D341Med (cell line): ENCODE data around the gene ADGRE3.

ENCODE experiments used
- DNase-seq: peaks from one replicate; pipeline ENCODE4 v3.0.0; 2012; ENCODE audit warnings: low spot score

ADGRE3 gene

GRCh38 chr19:14674764-14675163 is at the start of gene ADGRE3:
ADGRE3 (minus strand) TSS chr19:14674844; CDS start chr19:14674770, 74 bp downstream.
- no peak for DNase-seq

GRCh38 chr19:14722127-14722526 is 47.5 kb upstream of the ADGRE3 start:
- no peak for DNase-seq

GRCh38 chr19:14719162-14719561 is 44.5 kb upstream of the ADGRE3 start:
- no peak for DNase-seq

GRCh38 chr19:14718522-14719116 is 44.0 kb upstream of the ADGRE3 start:
- DNase-seq: no peak

- DNase-seq: no peak
These were observed 41.2 kb upstream of the ADGRE3 start for GRCh38 chr19:14715841-14716240.

GRCh38 chr19:14704450-14704849 is 29.8 kb upstream of the ADGRE3 start:
- DNase-seq: no peak

GRCh38 chr19:14703833-14704232 is 29.2 kb upstream of the ADGRE3 start:
- DNase-seq: no peak

GRCh38 chr19:14700711-14701375 is 26.2 kb upstream of the ADGRE3 start:
- DNase-seq: no peak

- no peak for DNase-seq
These were observed 25.0 kb upstream of the ADGRE3 start for GRCh38 chr19:14699641-14700040.

- DNase-seq: no peak
These were observed 20.8 kb upstream of the ADGRE3 start for GRCh38 chr19:14695471-14695870.

- DNase-seq: no peak
These were observed 20.1 kb upstream of the ADGRE3 start for GRCh38 chr19:14694641-14695266.

- peak; percentile 99 for DNase-seq
These were observed 15.2 kb upstream of the ADGRE3 start, which contains the start of gene ZNF333 for GRCh38 chr19:14689598-14690503. ZNF333 (plus strand) TSS chr19:14690048; CDS start chr19:14693492, 3,444 bp downstream.

GRCh38 chr19:14686411-14686810 is 11.8 kb upstream of the ADGRE3 start:
- DNase-seq: no peak

- DNase-seq: no peak
These were observed 8.8 kb upstream of the ADGRE3 start for GRCh38 chr19:14683439-14683838.

GRCh38 chr19:14682084-14682483 is 7.4 kb upstream of the ADGRE3 start:
- DNase-seq: no peak

GRCh38 chr19:14678199-14678598 is 3.6 kb upstream of the ADGRE3 start:
- DNase-seq: no peak

- DNase-seq: no peak
These were observed 2.8 kb upstream of the ADGRE3 start for GRCh38 chr19:14677464-14677863.

GRCh38 chr19:14676762-14677161 is 2.1 kb upstream of the ADGRE3 start:
- DNase-seq: no peak

GRCh38 chr19:14673088-14673487 is 1.6 kb downstream of the ADGRE3 start:
- DNase-seq: no peak

GRCh38 chr19:14672188-14672872 is 2.3 kb downstream of the ADGRE3 start:
- DNase-seq: no peak

- DNase-seq: no peak
These were observed 4.2 kb downstream of the ADGRE3 start for GRCh38 chr19:14670408-14670807.

- no peak for DNase-seq
These were observed 4.7 kb downstream of the ADGRE3 start for GRCh38 chr19:14669940-14670339.
